A673 (cell line): ENCODE results near the gene SLC30A2. TPM values are rescaled to one million over a fixed set of nuclear protein-coding genes. Genes with fewer than 3 reads are reported as not detected.

Experiments
- BruUV-seq: library from RNA; stranded (reverse); fragments of 400-500 nt; replicated peaks from 2 replicates; lab custom pipeline; 2021; lab: Mats Ljungman, UMichigan
- CTCF ChIA-PET: fragments of 300-600 bp; sonication (Branson Sonifier 250); formaldehyde crosslinking; loops from one replicate; lab custom pipeline; 2022; ENCODE audit warnings: antibody characterized with exemption; lab: Charles Lee
- POLR2A ChIA-PET: fragments of 300-600 bp; sonication (Branson Sonifier 250); formaldehyde crosslinking; loops from one replicate; lab custom pipeline; 2022; ENCODE audit warnings: antibody characterized with exemption; ENCODE audit not compliant: low non-redundant PET; lab: Charles Lee
- DNase-seq: peaks from one replicate; pipeline ENCODE4 v3.0.0-alpha.2; 2015; ENCODE audit warnings: low spot score
- H3K27ac ChIP-seq: fragments of 200-600 bp; sonication (generic); 2 replicates; pipeline ENCODE4 v1.5.1; 2016; ENCODE audit warnings: mixed run types, low read depth, mild to moderate bottlenecking, mixed read lengths, antibody characterized with exemption, low read length; ENCODE audit not compliant: poor library complexity, severe bottlenecking
- H3K27me3 ChIP-seq: fragments of 200-600 bp; sonication (generic); replicated peaks from 2 replicates; pipeline ENCODE4 v1.6.1; 2017; ENCODE audit warnings: mixed run types, low read depth, mild to moderate bottlenecking, mixed read lengths, antibody characterized with exemption, low read length; ENCODE audit not compliant: insufficient read depth, poor library complexity
- H3K36me3 ChIP-seq: fragments of 200-600 bp; sonication (generic); 2 replicates; pipeline ENCODE4 v1.6.1; 2016; ENCODE audit warnings: mixed run types, mild to moderate bottlenecking, mixed read lengths, antibody characterized with exemption, low read length; ENCODE audit not compliant: insufficient read depth, poor library complexity, severe bottlenecking
- H3K4me1 ChIP-seq: fragments of 200-600 bp; sonication (generic); 2 replicates; pipeline ENCODE4 v1.6.1; 2017; ENCODE audit warnings: mixed run types, mild to moderate bottlenecking, mixed read lengths, antibody characterized with exemption, low read length; ENCODE audit not compliant: insufficient read depth, poor library complexity, severe bottlenecking
- H3K4me3 ChIP-seq: fragments of 200-600 bp; sonication (generic); 2 replicates; pipeline ENCODE4 v1.5.1; 2016; ENCODE audit warnings: low read depth, mixed run types, mild to moderate bottlenecking, mixed read lengths, low read length; ENCODE audit not compliant: poor library complexity, severe bottlenecking
- H3K9me3 ChIP-seq: fragments of 200-600 bp; sonication (generic); 2 replicates; pipeline ENCODE4 v1.6.1; 2016; ENCODE audit warnings: mixed run types, low read depth, mild to moderate bottlenecking, mixed read lengths, antibody characterized with exemption, low read length; ENCODE audit not compliant: poor library complexity, severe bottlenecking
- EZH2 ChIP-seq: fragments of 200-600 bp; sonication (generic); IDR thresholded peaks from 2 replicates; pipeline ENCODE4 v1.6.1; 2017; ENCODE audit warnings: borderline replicate concordance, low read depth, mild to moderate bottlenecking, mixed read lengths, antibody characterized with exemption, low read length; ENCODE audit not compliant: poor library complexity, severe bottlenecking
- intact Hi-C: fragments of 100-400 bp; cut with micrococcal nuclease; formaldehyde crosslinking; loops from one replicate; pipeline ENCODE4 v1.10.0; 2022; ENCODE audit not compliant: unreplicated experiment
- total RNA-seq: library from RNA; stranded (reverse); gene quantifications from 2 replicates; pipeline ENCODE4 v1.2.3, GENCODE V29; 2021
- TF ChIP-seq, protein P1 (sequence below): fragments of 300-800, 200-600 bp; sonication (generic); conservative IDR thresholded peaks from 2 replicates; pipeline ENCODE4 v1.5.1; 2017; ENCODE audit warnings: low read depth, mild to moderate bottlenecking, antibody characterized with exemption, low read length, moderate library complexity, mixed read lengths

The SLC30A2 gene
- total RNA-seq, 1 experiment from 2014 or later = not detected

DNA sequence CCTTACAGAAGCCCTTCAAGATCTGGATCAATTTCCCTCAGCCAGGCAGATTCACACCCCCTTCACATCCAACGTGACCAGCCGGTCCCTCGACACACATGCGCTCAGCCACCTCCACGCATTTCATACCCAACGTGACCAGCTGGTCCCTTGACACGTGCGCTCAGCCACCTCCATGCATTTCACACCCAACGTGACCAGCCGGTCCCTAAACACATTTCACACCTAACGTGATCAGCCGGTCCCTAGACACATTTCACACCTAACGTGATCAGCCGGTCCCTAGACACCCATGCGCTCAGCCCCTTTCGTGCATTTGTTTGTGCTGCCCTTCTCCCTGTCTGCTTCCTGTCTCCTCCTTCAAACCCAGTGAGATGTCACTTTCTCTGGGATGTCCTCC is 39.2 kb downstream of the SLC30A2 start:
- POLR2A ChIA-PET = no interaction called here
- no peaks in the 10 kb centered on the region for H3K9me3 ChIP-seq
- DNase-seq = no peak
- no peak overlapping the region for H3K27ac ChIP-seq
- H3K4me1 ChIP-seq = no peaks in the 10 kb centered on the region
- TF ChIP-seq EZH2 = no peak
- TF ChIP-seq, protein P1, sequence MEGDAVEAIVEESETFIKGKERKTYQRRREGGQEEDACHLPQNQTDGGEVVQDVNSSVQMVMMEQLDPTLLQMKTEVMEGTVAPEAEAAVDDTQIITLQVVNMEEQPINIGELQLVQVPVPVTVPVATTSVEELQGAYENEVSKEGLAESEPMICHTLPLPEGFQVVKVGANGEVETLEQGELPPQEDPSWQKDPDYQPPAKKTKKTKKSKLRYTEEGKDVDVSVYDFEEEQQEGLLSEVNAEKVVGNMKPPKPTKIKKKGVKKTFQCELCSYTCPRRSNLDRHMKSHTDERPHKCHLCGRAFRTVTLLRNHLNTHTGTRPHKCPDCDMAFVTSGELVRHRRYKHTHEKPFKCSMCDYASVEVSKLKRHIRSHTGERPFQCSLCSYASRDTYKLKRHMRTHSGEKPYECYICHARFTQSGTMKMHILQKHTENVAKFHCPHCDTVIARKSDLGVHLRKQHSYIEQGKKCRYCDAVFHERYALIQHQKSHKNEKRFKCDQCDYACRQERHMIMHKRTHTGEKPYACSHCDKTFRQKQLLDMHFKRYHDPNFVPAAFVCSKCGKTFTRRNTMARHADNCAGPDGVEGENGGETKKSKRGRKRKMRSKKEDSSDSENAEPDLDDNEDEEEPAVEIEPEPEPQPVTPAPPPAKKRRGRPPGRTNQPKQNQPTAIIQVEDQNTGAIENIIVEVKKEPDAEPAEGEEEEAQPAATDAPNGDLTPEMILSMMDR = no peak
- H3K4me3 ChIP-seq = no peak overlapping the region
- CTCF ChIA-PET = no interaction called here
- intact Hi-C loops = no loop called here
- BruUV-seq = no TSS peak
- no peaks in the 10 kb centered on the region for H3K27me3 ChIP-seq
- H3K36me3 ChIP-seq = no peaks in the 10 kb centered on the region

DNA sequence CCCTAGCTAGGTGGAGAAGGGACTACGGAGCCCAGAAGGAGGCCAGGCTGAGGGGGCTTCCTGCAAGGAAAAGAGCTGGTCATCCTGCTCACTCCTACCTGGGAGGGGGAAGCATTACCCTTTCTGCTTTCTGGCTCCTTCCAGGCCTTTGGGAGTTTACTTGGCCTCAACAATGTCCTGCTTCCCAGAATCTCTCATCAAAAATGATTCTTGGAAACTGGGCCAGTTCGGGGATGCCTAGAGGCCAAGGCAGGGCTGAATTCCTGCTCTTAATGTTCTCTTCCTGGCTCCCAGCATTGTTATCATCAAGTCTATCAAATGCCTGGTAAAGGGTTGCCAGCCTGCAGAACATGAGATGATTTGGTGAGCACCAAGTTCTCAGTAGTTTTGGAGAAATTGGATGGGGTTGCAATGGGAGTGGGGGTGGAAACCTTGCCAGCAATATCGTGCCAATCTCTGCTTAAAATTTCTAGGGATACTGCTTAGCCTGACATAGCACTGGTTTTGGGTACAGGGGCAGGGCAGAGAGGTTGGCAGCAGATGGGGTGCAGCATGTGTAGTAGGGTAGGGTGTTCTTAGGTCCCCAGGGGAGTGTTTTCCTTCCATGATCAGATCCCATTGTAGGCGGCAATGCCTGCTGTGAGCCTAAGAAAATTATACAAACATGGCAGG is 40.3 kb downstream of the SLC30A2 start:
- BruUV-seq = no TSS peak
- TF ChIP-seq, protein P1 = no peak
- no peak overlapping the region for H3K27ac ChIP-seq
- no peaks in the 10 kb centered on the region for H3K36me3 ChIP-seq
- intact Hi-C loops = no loop called here
- CTCF ChIA-PET = no interaction called here
- H3K27me3 ChIP-seq = no peaks in the 10 kb centered on the region
- H3K4me1 ChIP-seq = no peaks in the 10 kb centered on the region
- no peak for DNase-seq
- no peaks in the 10 kb centered on the region for H3K9me3 ChIP-seq
- POLR2A ChIA-PET = no interaction called here
- H3K4me3 ChIP-seq = no peak overlapping the region

DNA sequence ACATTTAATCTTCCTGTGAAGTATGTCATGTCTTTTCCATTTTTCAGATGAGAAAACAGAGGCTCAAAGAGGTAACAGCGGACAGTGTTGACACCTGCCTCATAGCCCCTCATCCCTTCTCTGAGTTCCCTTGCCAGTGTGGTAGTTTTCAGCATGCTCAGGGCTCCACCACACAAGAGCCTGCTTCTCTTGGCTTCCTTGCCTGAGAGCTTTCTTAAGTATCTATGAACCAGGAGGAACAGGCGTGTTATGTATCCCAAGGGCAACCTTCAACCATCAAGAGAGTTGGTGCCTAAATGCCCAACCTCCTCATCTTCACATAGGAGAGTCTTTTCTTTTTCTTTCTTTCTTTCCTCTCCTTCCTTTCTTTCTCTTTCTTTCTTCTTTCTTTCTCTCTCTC is 42.2 kb downstream of the SLC30A2 start:
- TF ChIP-seq, protein P1 = no peak
- no peak for TF ChIP-seq EZH2
- no peak overlapping the region for H3K4me3 ChIP-seq
- ChIA-PET CTCF (no interaction called here), POLR2A (no interaction called here)
- no peak overlapping the region for H3K27ac ChIP-seq
- no peaks in the 10 kb centered on the region for H3K9me3 ChIP-seq
- H3K27me3 ChIP-seq = no peaks in the 10 kb centered on the region
- H3K36me3 ChIP-seq = no peaks in the 10 kb centered on the region
- H3K4me1 ChIP-seq = peaks cover 1% of the 10 kb centered on the region
- no peak for DNase-seq
- no TSS peak for BruUV-seq
- intact Hi-C loops = no loop called here
